ENCODE results near the gene ASTN2.
A peak's percentile ranks its signal among the peaks of the same experiment; 100 is the strongest.

Gene ASTN2

DNA sequence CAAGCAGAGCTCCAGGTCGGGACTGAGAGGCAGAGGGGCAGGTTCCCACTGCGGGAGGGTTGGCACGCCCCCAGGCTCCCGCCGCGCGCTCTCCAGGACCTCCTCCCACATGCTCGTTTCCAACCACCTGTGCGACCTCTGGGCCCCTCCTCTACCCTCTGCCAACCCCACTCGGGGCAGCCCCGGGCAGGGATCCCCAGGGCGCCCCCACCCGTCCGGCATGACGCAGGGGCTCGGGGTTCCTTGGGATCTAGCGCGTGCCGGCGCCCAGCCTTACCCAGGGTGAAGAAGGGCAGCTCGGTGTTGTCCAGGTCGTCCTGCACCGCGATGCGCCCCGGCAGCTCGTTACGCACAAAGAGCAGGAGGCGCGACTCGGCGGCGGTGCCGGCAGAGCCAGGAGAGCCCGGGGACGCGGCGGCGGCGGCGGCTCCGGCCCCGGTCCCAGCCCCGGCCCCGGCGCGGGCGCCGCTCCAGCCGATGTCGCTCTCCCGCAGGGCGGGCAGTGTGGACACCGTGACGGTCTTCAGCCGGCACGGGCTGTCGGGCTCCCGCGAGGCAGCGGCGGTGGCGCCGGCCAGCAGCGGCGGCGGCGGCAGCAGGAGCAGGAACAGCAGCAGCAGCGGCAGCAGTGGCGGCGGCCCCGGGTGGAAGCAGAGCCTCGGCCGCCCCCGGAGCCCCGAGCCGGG, 494 bp downstream of the ASTN2 start:
- DNase-seq: no peak

DNA sequence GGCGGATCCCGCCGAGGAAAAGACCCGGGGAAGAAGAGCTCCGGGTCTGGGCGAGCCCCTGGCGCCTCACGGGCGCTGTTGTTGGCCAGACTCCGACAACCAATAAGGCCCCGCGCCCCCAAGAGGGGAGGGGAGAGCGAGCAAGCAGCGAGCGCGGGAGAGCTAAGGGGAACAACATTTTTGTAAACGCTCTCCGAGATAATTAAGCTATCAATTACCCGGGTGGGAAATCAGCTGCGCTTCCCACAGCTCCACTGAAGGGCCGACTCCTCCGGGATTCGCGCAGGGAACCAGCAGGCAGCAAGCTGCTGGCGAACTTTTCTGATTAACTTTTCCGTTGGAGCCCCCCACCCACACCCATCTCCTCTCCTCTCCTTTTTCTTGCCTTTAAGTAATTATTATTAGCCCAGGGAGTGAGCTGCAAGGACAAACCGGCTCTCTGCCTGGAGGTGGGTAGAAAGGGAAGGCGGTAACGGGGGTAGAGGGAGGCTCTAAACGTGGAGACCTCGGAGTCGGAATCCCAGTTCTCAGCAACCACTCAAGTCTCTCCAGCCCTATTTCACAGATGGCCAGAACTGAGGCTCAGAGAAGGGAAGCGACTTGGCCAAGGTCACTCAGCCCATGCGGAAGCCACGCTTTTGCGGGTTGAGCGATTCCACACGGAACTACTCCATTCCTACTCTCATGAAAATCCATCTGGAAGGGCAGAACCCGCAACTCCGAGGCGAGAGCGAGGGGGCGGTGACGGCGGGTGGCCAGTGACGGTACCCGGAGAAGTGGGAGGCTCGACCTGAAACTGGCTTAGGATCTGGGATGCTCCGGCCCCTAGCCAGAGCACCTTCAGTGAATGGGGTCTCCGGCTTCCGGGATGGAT, 1.3 kb downstream of the ASTN2 start:
- no peak for DNase-seq

DNA sequence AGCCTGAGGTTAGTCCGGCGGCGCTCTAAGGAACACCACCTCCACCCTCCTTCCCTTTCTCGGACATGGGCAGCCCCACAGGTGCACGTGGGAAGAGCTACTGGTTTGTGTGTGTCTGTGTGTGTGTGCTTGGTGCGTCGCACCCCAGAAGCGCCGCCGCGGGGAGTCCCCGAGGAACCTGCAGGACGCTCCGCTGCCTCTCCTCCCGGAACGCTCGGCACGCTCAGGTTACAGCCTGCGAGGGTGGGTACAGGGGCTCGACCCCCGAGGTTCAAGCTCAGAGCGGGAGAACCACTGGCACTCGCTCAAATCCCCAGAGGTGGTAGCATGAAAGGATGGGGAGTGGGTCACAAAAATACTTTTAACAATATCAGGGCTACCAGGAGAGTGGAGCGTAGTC, 2.0 kb downstream of the ASTN2 start:
- no peak for DNase-seq

DNA sequence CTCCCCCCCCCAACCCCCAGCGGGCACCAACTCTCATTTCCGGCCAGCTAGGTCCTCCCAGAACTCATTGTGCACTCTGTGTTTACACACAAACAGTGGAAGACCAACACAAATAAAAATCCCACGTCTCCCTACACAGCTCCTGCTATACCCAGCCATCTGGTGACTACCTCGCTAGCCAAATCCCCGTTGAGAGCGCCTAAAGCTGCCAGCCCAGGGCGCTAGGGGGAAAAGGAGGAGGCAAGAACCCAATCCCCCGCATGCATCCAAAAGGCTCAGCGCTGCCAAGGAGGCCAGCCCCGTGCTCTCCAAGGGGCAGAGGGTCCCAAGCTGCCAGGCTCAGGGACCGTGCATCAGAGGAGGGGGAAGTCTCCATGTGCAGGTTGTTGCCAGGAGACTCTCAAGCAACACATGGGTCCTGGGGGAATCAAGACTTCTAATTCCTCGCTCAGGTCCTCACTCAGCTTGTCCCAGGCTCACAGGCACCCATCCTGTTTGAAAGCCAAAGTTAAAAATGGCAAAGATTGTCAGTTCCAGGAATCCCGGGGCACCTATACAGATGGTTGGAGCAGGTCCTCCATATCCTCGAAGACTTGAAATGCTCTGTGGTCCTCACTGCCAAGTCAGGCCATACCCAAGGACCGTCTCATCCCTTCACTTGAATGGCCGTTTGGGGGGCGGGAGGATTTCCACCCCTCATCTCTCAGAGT, 2.7 kb downstream of the ASTN2 start:
- peak; percentile 64 for DNase-seq

DNA sequence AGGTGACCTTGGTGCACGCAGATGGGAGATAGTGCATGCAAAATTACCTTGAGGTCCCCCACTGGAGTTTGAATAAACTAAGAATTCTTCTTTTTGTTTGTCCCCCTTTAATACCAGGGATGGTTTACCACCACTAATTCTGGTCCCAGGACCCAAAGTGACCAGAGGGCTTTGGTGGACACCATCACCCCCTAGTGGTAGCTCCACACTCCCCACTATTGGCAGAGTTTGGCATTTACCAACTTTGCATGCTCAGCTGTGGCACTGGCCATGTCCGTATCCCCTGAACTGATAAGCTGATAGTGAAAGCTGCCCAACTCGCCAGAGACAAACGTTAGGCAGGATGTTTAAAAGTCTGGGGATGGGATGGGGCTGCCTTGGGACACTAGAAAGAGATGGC, 3.3 kb downstream of the ASTN2 start:
- DNase-seq: no peak

DNA sequence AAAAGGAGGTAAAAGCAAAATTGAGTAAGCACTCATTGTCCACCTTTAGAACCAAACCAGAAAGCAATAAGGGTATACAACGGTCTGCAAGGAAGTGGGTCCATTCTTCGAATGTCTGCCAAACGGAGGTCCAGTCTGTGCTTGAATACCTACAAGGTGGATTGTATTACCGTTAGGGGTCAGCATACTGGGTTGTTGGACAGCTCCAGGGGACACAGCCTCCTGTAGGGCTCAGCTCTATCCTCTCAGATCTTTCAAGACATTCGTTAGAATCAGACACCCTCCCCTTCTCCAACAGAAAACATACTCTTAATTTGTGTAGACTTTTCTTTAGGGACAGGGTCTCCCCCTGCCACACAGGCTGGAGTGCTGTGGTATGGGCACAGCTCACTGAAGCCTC, 5.5 kb downstream of the ASTN2 start:
- no peak for DNase-seq

DNA sequence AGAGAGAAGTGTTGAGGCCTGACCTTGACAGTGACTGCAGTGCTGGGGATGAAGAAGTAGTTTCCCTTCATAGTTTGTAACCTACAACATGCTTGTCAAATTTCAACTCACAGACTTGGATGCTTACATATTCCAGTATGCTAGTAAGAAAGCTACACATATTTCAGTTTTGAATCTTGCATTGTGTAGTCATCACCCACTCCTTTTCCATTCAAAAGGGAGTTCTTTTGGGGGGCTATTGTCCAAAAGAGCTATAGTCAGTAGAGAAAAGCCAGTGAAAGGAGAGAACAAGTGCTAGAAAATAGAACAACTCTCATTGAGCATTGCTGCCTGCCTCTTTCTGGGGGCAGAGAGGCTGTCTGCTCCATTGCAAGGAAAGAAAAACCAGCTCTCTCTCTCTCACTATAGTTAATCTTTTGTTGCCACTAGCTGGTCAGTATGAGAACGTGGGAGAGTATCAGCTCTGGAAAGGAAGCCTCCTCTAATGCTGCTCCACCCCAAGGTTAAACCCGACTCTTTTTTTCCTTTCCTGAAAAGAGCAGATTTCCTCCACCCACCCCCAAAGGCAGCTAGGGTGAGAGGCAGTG, 7.3 kb downstream of the ASTN2 start:
- DNase-seq: no peak

DNA sequence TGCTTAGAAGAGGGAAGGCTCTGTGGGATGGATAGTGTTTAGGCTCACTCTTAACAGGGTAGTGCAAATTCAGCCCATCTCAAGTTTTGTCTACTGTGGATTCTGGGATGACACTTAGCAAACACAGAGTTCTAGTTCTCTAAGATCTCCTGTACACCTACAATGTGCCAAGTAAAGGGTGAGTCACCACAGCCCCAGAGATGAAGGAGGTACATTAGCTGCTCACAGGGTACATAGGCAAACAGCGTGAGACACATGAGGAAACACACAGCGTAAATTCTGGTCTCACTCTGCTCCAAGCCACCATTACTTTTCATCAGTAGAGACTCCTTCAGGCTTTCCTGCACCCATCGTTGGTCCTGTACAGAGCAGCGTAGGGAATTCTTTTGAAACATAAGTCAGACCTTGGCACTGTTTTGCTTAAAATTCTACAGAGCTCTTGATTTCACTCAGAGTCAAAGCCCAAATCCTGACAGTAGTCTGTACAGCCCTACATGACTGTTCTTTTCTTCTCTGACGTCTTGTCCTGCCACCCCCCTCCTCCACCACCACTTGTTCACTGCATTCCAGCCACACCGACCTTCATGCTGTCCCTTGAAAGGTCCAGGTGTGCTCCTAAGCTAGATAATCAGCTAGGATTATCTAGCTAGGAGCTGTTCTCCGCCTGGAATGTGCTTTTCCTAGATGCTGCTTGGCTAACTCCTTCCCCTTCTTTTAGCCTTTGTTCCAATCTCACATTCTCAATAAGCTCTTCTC, 8.7 kb downstream of the ASTN2 start:
- DNase-seq: no peak

DNA sequence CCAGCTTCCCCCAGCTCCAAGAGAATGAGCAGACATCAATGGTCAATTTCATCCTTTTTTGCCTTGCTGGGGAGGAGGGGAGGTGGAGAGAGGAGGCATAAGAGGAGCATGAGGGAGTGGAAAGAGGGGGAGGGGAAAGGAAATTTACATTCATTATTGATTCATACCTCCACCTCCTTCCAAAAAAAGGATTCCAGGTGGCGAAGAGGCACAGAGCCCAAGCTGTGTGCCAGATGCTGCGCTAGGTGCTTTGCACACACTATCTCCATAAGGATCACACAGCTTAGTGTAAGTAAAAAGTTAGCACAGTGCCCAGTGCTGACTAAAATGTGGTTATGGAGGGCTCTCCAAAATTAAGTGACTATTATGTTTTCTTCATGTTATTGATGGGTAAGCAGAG, 11.0 kb downstream of the ASTN2 start:
- DNase-seq: peak; percentile 97

DNA sequence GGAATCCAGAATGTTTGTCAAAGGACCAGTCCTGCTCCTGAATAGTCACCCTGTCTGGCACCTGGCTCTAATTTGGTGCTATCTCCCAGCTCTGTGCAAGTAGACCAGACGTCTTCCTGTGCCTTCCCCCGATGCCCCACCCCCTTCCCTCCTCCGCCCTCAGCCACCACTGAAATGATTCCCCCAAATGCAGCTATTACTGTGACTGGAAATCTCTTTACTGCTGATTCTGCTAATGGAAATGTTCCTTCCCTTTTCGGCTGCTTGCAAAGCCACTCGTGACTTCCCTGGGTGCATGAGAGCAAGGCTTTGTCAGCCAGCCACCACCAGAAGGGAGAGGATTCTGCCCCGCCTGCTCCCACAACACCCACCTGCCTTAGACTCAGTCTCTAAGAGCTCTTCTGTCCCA, 11.4 kb downstream of the ASTN2 start:
- no peak for DNase-seq

DNA sequence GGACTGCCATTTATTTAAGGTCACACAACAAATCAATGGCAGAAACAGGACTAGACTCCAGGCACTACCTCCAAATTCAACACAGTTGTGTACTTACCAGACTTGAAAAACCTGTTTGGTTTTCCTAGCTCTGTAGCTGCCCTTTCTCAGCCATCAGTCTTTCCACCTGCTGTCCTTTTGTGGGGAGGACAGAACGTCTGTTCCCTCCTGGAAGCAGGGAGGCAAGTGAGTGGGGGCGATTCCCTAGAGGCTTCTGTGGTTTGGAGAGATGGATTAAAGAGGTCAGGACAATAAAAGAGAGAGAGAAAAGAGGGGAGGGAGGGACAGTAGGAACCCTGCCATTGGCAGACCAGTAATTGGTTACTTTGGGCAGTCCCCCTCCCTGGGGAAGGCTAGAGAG, 14.7 kb downstream of the ASTN2 start:
- DNase-seq: peak; percentile 94

DNA sequence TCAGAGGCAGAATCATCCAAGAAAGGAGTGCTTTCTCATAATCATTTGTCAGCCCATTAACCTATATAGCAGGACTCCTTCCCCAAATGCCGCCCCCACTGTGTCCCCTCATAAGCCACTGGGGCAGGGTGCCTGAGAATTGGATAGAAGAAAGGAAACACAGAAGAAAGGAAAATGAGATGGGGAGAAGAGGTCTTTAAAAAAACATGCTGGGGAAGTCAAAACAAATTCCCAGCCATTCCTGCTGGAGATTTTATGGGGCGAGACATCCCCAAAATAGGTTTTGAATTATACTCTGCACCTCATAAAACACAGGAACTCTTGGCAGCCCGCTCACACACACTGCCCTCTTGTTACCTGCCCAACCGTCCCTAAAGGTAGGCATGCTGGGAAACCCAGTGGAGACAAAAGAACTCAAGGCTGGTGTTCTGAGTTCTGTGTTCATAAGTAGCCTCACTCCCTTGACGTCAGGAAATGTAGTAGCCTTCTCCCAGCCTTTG, 19.7 kb downstream of the ASTN2 start:
- no peak for DNase-seq

DNA sequence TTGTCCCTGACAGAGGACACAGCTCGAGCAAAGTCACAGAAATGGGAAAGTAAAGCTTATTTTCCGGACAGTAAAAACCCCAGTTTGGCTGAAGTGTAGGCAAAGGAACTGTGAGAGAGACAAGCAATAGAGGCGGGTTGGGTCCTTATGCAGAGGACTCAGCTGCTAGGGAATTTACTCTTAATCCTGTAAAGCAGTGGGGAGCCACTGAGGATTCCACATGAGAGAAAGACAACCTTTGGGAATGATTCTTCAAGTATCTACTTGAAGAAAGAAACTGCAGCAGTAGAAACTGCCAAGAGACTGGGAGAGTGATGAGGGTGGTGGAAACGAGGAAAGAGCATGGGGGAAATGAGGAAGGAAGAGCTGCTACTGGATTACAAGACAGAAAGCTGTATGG, 20.2 kb downstream of the ASTN2 start:
- no peak for DNase-seq

DNA sequence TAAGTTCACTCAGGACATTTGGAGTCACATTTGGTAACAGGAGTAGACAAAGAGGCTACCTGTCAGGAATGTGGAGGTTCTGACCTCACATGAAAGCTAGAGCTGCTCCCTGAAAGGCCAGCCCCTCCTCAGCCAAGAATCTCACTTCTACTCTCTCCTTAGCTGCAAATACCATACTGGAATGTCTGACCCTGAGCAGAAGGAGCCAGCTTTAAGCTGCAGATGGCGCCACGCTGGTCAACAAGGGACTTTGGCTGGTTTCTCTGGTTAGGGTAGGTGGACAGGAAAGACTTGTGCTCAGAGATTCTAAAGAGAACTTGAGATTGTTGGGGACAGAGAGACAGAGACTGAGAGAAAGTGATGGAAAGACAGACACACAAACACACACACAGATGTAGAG, 21.9 kb downstream of the ASTN2 start:
- DNase-seq: no peak

DNA sequence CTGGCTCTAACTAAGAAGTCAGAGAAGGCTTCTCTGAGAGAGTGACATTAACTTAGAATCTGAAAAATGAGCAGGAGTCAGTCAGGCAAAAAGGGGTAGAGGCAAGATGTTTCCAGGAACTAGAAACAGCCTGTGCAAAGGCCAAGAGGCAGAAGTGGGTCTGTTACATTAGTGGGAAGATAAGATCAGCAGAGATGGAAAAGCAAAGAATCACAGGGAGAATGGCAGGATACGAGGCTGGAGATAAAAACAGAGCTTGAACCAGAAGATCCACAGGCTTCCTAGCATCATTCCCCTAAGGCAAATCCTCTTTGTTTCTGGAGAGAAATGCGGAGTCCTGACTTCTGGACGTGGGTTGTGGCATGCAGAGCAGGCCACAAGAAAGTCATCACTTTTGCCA, 27.4 kb downstream of the ASTN2 start:
- DNase-seq: no peak

DNA sequence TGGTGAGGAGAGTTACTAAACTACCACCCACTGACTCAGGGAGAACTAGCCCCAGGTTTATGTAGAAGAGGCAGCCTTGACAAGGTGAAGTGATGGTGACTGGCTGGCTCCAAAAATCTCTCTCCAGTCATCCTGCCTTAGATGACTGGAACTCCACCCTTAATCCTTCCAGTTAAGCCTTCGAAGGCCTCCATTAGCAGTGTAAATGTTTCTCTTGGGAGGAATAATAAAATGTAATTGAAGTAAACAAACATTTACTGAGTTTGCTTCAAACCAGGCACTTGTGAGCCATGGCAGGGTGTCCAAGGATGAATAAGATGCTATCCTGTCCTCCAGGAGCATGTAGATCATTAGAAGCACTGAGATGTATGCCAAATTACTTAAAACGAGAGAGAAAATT, 35.5 kb downstream of the ASTN2 start:
- no peak for DNase-seq

DNA sequence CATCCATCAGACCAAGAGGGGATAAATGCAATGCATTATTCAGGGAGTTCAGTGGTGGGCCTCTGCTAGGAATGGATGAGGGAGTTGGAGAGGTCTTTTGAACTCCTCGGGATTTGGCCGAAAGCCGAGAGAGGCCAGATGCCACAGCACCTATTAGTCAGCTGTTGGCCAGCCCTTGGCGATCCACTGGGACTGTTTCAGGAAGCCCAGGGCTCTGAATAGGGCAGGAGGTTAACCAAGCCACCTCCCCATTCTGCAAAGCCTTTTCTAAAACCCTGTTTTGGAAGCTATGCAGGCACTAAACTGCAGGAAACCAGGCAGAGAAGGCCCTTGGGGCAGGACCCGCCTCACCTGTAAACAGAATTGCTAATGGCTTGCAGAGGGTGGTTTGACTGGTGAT, 37.8 kb downstream of the ASTN2 start:
- peak; percentile 55 for DNase-seq

DNA sequence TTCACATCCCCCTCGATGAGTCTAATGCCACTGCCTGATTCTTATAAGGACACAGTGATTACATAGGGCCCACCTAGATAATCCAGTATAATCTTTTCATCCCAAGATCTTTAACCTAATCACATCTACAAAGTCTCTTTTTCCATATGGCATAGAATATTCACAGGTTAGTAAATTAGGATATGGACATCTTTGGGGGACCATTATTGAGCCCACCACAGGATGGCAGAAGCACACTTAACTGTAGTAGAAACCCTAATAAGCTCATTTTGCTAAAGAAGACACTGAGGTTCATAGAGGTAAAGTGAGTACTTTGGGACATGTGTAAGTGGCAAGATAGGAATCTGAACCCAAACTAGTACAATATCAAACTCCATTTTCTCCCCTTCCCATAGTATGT, 38.9 kb downstream of the ASTN2 start:
- DNase-seq: peak; percentile 73

DNA sequence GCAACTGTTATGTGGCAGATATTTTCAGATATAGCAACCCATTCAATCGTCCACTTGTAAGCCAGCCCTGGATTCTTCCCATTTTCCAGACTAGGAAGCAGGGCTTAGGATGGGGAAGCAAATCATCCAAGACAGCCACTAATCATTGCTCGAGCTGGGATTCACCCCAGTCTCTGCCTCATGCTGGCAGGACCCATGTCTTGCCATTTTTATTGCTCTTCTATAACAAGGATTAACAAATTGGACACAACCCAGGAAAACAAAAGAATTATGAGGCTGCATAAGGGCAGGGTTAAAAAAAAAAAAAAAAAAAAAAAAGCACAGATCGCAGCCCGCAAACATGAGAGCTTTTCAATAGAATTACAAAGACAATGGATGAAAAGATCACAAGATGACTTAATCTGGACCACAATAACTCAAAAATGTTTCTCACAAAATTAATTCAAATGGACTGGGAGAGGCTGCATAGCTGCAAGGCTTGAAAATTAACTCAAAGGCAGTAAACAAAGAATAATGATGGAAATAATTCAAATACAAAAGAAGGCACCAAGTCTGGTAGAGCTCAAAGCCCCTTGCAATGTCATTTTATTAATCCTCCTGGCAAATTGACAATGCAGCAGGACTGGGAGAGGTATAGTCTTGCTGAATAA, 40.7 kb downstream of the ASTN2 start:
- no peak for DNase-seq

DNA sequence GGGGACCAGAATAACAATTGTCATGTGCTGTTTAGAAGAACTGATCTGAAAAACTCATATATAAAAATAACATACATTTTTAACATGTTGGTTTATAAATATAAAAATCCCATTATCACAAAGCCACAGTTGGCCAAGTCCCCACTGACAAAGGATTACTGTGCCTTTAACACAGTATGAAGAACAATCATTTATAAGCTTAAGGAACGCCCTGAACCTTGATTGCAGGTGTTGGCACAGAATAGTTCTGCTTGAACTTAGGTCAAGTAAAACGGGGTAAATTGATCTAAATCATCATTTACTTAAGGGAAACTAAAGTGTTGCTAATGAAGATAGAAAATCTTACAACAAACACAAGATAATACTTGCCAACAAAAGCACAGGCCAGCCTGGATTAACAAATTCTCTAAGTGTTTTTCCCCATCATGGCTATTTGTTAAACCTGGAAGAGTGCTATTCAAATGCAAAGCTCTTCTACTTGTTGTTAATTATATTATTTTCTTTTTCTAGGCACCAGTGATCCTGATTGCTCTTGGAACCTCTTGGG, 46.1 kb downstream of the ASTN2 start:
- no peak for DNase-seq

DNA sequence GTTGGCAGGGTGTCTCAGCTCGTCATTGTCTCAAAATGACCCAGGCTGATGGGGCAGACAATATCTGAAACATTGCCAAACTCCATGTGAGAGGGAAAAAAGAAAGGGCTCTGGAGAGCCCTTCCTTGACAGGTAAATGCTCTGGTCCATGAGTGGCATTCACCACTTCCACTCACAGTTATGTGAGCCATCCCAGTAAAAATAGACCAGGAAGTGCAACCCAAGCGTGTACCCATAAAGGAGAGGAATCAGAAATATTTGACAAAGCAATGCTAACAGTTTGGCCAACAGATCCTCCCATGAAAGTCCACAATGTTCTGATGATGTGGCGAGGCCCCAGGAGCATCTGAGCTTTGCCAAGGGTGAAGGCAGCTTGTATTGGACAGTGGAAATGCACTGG, 49.4 kb downstream of the ASTN2 start:
- no peak for DNase-seq

DNA sequence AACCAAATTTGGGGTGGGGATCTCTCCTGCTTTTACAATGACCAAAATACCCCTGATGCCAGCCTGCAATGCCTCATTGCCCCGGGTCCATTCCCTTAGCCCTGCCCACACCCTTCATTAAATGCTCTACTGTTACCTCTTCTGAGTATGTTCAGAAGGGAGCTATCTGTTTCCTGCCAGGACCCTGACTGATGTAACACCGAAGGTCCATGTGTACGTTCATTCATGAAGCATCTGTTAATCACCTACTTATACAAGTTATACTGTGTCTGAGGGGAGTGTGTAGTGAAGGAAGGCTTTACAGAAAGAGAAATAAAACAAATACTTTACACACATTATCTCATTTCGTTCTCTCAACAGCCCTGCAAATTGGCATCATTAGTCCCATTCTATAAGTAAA, 51.9 kb downstream of the ASTN2 start:
- DNase-seq: no peak
